WERI-Rb-1 (cell line): Measurements from ENCODE around the gene SMARCA4.

Experiments
- DNase-seq: peaks from one replicate; pipeline ENCODE4 v3.0.0-alpha.2; 2020
- H3K27ac ChIP-seq: fragments of 250-450 bp; sonication (Bioruptor Pico); 2 replicates; pipeline ENCODE4 v1.5.1; 2020; ENCODE audit warnings: mild to moderate bottlenecking, moderate library complexity
- H3K27me3 ChIP-seq: fragments of 250-450 bp; sonication (Bioruptor Pico); 2 replicates; pipeline ENCODE4 v1.5.1; 2021; ENCODE audit warnings: mild to moderate bottlenecking, low read depth, moderate library complexity; ENCODE audit not compliant: insufficient read depth, severe bottlenecking
- H3K36me3 ChIP-seq: fragments of 250-450 bp; sonication (Bioruptor Pico); 2 replicates; pipeline ENCODE4 v1.5.1; 2020; ENCODE audit warnings: mild to moderate bottlenecking, moderate library complexity
- H3K4me3 ChIP-seq: 2 replicates; pipeline ENCODE4 v1.5.1; 2011; ENCODE audit warnings: low read depth, mild to moderate bottlenecking, control low read depth, low read length
- H3K9me3 ChIP-seq: fragments of 250-450 bp; sonication (Bioruptor Pico); 2 replicates; pipeline ENCODE4 v1.5.1; 2021; ENCODE audit warnings: mild to moderate bottlenecking, moderate library complexity; ENCODE audit not compliant: severe bottlenecking
- CTCF ChIP-seq: IDR thresholded peaks from 2 replicates; pipeline ENCODE4 v1.5.1; 2011; ENCODE audit warnings: low read depth, mild to moderate bottlenecking, control low read depth, inconsistent platforms, low read length

The SMARCA4 gene

GRCh38 chr19:11053817-11054195 is 93.0 kb downstream of the SMARCA4 start:
- Histone ChIP-seq H3K27me3 (no peaks in the 10 kb centered on the region), H3K27ac (no peak overlapping the region), H3K4me3 (no peak overlapping the region), H3K36me3 (peaks cover 81% of the 10 kb centered on the region), H3K9me3 (no peaks in the 10 kb centered on the region)
- DNase-seq: no peak
- no peak for TF ChIP-seq CTCF

- no peak for TF ChIP-seq CTCF
- Histone ChIP-seq H3K36me3 (peaks cover 80% of the 10 kb centered on the region), H3K9me3 (no peaks in the 10 kb centered on the region), H3K4me3 (no peak overlapping the region), H3K27ac (no peak overlapping the region), H3K27me3 (no peaks in the 10 kb centered on the region)
- no peak for DNase-seq
Observed at GRCh38 chr19:11054200-11054599, 93.4 kb downstream of the SMARCA4 start.

- DNase-seq: no peak
- TF ChIP-seq CTCF: no peak
- Histone ChIP-seq H3K36me3 (peaks cover 78% of the 10 kb centered on the region), H3K27ac (no peak overlapping the region), H3K4me3 (no peak overlapping the region), H3K9me3 (no peaks in the 10 kb centered on the region), H3K27me3 (no peaks in the 10 kb centered on the region)
Observed at GRCh38 chr19:11054628-11055027, 93.8 kb downstream of the SMARCA4 start.

GRCh38 chr19:11058246-11059030 is 97.6 kb downstream of the SMARCA4 start:
- Histone ChIP-seq H3K27me3 (no peaks in the 10 kb centered on the region), H3K9me3 (no peaks in the 10 kb centered on the region), H3K36me3 (peaks cover 87% of the 10 kb centered on the region), H3K4me3 (no peak overlapping the region), H3K27ac (no peak overlapping the region)
- no peak for TF ChIP-seq CTCF
- no peak for DNase-seq

GRCh38 chr19:11059511-11060358 is 98.9 kb downstream of the SMARCA4 start:
- no peak for TF ChIP-seq CTCF
- DNase-seq: no peak
- H3K27ac ChIP-seq: no peak overlapping the region
- peaks cover 83% of the 10 kb centered on the region for H3K36me3 ChIP-seq
- H3K9me3 ChIP-seq: no peaks in the 10 kb centered on the region
- no peak overlapping the region for H3K4me3 ChIP-seq
- H3K27me3 ChIP-seq: no peaks in the 10 kb centered on the region
